Ishikawa (cell line): ENCODE measurements around the gene TAB3.

Source experiments
- CEBPB ChIP-seq: IDR thresholded peaks from 2 replicates; pipeline ENCODE4 v1.6.1; 2012
- CREB1 ChIP-seq: IDR thresholded peaks from 2 replicates; pipeline ENCODE4 v1.6.1; 2012; ENCODE audit warnings: low read depth
- EGR1 ChIP-seq: IDR thresholded peaks from 2 replicates; pipeline ENCODE4 v1.6.1; 2012
- EP300 ChIP-seq: IDR thresholded peaks from 2 replicates; pipeline ENCODE4 v1.6.1; 2012; ENCODE audit warnings: borderline replicate concordance
- FOXM1 ChIP-seq: IDR thresholded peaks from 2 replicates; pipeline ENCODE4 v1.6.1; 2012; ENCODE audit warnings: low read depth, borderline replicate concordance
- NFIC ChIP-seq: IDR thresholded peaks from 2 replicates; pipeline ENCODE4 v1.6.1; 2012
- RAD21 ChIP-seq: IDR thresholded peaks from 2 replicates; pipeline ENCODE4 v1.6.1; 2012; ENCODE audit warnings: low read depth
- TAF1 ChIP-seq: IDR thresholded peaks from 2 replicates; pipeline ENCODE4 v1.6.1; 2012; ENCODE audit warnings: low read depth, mild to moderate bottlenecking
- TCF12 ChIP-seq: IDR thresholded peaks from 2 replicates; pipeline ENCODE4 v1.6.1; 2012; ENCODE audit warnings: low read depth
- YY1 ChIP-seq: IDR thresholded peaks from 2 replicates; pipeline ENCODE4 v1.6.1; 2012; ENCODE audit warnings: low read depth
- ZBTB7A ChIP-seq: IDR thresholded peaks from 2 replicates; pipeline ENCODE4 v1.6.1; 2012; ENCODE audit warnings: low read depth
- TF ChIP-seq, protein P1 (sequence below): IDR thresholded peaks from 2 replicates; pipeline ENCODE4 v1.6.1; 2012
- TF ChIP-seq, protein P2 (sequence below): IDR thresholded peaks from 2 replicates; pipeline ENCODE4 v1.6.1; 2012; ENCODE audit warnings: low read depth, mild to moderate bottlenecking
- TF ChIP-seq, protein P3 (sequence below): IDR thresholded peaks from 2 replicates; pipeline ENCODE4 v1.6.1; 2012

DNA sequence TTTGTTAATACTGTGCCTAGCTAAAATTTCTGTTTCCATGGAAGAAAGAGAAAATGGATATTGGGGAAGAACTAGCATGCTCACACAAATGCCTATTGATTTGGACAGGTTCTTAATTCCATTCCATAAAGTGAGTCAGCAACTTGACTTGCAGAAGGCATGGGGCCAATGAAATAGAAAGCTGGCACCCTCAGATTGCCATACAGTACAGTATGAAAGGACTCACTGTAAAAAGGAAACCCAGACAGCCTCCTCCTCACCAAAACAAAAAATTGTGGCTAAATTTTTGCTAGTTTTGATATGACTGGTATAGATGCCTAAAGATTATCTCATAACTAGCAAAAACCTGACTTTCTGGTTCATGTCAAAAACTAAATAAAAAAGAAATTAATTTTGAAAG lies 11.2 kb upstream of the TAB3 start:
- no peak for TF ChIP-seq NFIC
- TF ChIP-seq, protein P1, sequence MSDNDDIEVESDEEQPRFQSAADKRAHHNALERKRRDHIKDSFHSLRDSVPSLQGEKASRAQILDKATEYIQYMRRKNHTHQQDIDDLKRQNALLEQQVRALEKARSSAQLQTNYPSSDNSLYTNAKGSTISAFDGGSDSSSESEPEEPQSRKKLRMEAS, result no peak
- TF ChIP-seq TAF1, result no peak
- TF ChIP-seq EGR1, result no peak
- TF ChIP-seq YY1, result no peak
- TF ChIP-seq TCF12, result no peak
- no peak for TF ChIP-seq EP300
- TF ChIP-seq CREB1, result no peak
- no peak for TF ChIP-seq RAD21
- TF ChIP-seq, protein P2, sequence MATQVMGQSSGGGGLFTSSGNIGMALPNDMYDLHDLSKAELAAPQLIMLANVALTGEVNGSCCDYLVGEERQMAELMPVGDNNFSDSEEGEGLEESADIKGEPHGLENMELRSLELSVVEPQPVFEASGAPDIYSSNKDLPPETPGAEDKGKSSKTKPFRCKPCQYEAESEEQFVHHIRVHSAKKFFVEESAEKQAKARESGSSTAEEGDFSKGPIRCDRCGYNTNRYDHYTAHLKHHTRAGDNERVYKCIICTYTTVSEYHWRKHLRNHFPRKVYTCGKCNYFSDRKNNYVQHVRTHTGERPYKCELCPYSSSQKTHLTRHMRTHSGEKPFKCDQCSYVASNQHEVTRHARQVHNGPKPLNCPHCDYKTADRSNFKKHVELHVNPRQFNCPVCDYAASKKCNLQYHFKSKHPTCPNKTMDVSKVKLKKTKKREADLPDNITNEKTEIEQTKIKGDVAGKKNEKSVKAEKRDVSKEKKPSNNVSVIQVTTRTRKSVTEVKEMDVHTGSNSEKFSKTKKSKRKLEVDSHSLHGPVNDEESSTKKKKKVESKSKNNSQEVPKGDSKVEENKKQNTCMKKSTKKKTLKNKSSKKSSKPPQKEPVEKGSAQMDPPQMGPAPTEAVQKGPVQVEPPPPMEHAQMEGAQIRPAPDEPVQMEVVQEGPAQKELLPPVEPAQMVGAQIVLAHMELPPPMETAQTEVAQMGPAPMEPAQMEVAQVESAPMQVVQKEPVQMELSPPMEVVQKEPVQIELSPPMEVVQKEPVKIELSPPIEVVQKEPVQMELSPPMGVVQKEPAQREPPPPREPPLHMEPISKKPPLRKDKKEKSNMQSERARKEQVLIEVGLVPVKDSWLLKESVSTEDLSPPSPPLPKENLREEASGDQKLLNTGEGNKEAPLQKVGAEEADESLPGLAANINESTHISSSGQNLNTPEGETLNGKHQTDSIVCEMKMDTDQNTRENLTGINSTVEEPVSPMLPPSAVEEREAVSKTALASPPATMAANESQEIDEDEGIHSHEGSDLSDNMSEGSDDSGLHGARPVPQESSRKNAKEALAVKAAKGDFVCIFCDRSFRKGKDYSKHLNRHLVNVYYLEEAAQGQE, result no peak
- no peak for TF ChIP-seq ZBTB7A
- TF ChIP-seq CEBPB, result no peak
- TF ChIP-seq, protein P3, sequence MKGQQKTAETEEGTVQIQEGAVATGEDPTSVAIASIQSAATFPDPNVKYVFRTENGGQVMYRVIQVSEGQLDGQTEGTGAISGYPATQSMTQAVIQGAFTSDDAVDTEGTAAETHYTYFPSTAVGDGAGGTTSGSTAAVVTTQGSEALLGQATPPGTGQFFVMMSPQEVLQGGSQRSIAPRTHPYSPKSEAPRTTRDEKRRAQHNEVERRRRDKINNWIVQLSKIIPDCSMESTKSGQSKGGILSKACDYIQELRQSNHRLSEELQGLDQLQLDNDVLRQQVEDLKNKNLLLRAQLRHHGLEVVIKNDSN, result no peak
- no peak for TF ChIP-seq FOXM1
